Right atrium auricular region (tissue), 2 donors: ENCODE results near the gene IFNL2. TPM values are rescaled to one million over a fixed set of nuclear protein-coding genes. Genes with fewer than 3 reads are reported as not detected.

Experiments used
- DNase-seq: peaks from one replicate; pipeline ENCODE4 v3.0.0-alpha.2; 2019; ENCODE audit warnings: low spot score
- H3K27ac ChIP-seq, 2 donors: fragments of 200-600 bp; sonication (generic); 1 replicate in 1 of 2; 2 replicates in 1 of 2; pipeline ENCODE4 v1.5.1; 2016 to 2019
- H3K27me3 ChIP-seq, 2 donors: fragments of 200-600 bp; sonication (generic); one replicate each; pipeline versions ENCODE4 v1.5.1 to v1.6.0; 2017 to 2019
- H3K36me3 ChIP-seq: fragments of 200-600 bp; sonication (generic); one replicate; pipeline ENCODE4 v1.5.1; 2016
- H3K4me1 ChIP-seq, 2 donors: fragments of 200-600 bp; sonication (generic); one replicate each; pipeline versions ENCODE4 v1.5.1 to v1.6.0; 2017 to 2019
- H3K4me3 ChIP-seq, 2 donors: fragments of 200-600 bp; sonication (generic); 1 replicate in 1 of 2; 2 replicates in 1 of 2; pipeline ENCODE4 v1.5.1; 2017 to 2019; ENCODE audit warnings: mild to moderate bottlenecking in 1 of 2, moderate library complexity in 1 of 2
- H3K9me3 ChIP-seq, 2 donors: fragments of 200-600 bp; sonication (generic); one replicate each; pipeline ENCODE4 v1.5.1; 2019
- total RNA-seq, 2 donors: library from RNA; depleted of rRNA; stranded (reverse); fragments of >200 nt; gene quantifications; one replicate each; pipeline ENCODE4 v1.1.0, GENCODE V29; 2016
- TF ChIP-seq, protein P1 (sequence below), 2 donors: fragments of 200-600 bp; sonication (generic); IDR thresholded peaks; one replicate each; pipeline ENCODE4 v1.5.1; 2019; ENCODE audit warnings: antibody characterized with exemption in 2 of 2

The IFNL2 gene
- total RNA-seq, 2 donors from 2014 or later = not detected

DNA sequence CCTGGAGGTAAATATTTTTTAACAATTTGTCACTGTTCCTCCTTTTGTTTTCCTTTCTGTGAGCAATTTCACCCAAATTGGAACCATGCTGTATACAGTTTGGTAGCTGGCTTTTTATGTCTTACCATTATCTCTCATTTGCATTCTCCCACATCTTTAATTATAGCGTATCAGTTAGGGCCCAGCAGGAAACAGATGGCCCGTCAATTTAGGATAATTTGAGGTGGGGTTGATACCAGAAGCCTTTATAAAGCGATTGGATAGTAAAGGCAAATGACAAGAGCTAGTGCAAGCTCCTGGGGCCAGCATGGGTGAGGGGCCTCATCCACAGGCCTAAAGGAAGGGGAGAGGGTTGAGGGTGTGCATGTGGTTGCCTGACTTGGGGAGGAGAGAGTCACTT, 15.7 kb upstream of the IFNL2 start:
- Histone ChIP-seq H3K4me3 (no peak overlapping the region), H3K27me3 (peaks cover 4 to 13% of the 10 kb centered on the region in 2 donors)

DNA sequence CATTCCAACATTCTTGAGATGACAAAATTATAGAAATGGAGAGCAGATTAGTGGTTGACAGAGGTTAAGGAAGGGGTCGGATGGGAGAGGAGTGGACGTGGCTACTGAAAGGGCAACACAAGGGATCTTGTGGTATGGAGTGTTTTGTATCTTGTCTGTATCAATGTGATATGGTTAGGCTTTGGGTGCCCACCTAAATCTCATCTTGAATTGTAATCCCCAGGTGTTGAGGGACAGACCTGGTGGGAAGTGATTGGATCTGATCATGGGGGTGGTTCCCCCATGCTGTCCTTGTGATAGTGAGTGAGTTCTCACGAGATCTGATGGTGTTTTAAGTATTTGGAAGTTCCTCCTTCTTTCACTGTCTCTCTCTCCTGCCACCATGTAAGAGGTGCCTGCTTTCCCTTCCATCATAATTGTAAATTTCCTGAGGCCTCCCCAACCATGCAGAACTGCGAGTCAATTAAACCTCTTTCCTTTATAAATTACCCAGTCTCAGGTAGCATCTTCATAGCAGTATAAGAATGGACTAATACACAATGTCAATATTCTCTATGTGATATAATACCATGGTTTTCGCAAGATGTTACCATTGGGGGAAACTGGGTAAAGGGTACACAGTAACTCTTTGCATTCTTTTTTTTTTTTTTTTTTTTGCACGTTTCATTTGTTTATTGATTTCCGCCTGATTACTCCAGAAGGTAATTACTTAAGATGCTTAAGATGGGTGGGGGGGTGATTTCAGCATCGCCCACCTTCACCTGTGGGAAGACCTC, 14.6 kb upstream of the IFNL2 start:
- no peak overlapping the region for H3K4me3 ChIP-seq
- no peak for DNase-seq
- TF ChIP-seq, protein P1, sequence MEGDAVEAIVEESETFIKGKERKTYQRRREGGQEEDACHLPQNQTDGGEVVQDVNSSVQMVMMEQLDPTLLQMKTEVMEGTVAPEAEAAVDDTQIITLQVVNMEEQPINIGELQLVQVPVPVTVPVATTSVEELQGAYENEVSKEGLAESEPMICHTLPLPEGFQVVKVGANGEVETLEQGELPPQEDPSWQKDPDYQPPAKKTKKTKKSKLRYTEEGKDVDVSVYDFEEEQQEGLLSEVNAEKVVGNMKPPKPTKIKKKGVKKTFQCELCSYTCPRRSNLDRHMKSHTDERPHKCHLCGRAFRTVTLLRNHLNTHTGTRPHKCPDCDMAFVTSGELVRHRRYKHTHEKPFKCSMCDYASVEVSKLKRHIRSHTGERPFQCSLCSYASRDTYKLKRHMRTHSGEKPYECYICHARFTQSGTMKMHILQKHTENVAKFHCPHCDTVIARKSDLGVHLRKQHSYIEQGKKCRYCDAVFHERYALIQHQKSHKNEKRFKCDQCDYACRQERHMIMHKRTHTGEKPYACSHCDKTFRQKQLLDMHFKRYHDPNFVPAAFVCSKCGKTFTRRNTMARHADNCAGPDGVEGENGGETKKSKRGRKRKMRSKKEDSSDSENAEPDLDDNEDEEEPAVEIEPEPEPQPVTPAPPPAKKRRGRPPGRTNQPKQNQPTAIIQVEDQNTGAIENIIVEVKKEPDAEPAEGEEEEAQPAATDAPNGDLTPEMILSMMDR (IDR thresholded peaks at IDR 0.05) = no peak
- no peaks in the 10 kb centered on the region for H3K36me3 ChIP-seq
- no peak overlapping the region for H3K27ac ChIP-seq
- H3K4me1 ChIP-seq = no peaks in the 10 kb centered on the region
- H3K27me3 ChIP-seq = peaks cover 0 to 2% of the 10 kb centered on the region in 2 donors
- H3K9me3 ChIP-seq = no peaks in the 10 kb centered on the region

More for the DNA sequence above, 15.7 kb upstream of the IFNL2 start:
- TF ChIP-seq, protein P1 (IDR thresholded peaks at IDR 0.05) = no peak
- no peaks in the 10 kb centered on the region for H3K36me3 ChIP-seq
- peaks cover 0 to 7% of the 10 kb centered on the region in 2 donors for H3K4me1 ChIP-seq
- H3K27ac ChIP-seq = no peak overlapping the region
- no peak for DNase-seq
- no peaks in the 10 kb centered on the region for H3K9me3 ChIP-seq

DNA sequence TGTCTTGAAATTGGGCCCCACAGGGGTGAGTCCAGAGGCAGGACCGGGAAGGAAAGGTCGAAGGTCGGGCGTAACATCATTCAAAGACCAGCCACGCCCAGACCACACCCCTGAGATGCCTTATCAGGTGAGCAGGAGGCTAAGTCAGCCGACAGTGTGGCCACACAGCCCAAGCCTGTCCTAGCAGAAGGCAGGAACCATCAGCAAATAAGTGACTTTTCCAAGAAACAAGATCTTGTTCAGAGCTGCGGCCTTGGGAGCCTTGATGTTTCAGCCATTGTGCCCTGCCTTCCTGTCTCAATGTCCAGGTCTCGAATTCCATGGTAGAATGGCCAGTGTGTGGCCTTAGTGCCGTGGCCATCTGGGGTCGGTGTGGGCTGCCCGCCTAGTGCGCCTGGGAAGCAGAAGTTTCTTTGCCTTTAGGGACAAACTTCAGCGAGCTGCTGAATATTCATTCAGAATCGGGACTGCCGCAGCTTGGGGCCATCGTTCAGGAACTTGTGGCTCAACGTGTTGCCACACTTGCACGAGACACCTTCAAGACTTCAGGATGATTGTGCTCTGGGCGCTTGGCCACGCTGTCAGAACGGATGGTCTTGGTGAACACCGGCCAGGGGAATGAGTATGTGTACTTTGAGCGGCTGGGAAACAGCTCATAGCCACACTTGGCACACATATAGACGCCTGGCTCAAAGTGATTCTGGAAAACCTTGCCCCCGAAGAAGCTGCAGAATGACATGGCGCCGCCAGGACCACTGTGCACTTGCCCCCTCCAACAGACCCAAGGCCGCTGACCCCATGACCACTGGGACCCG, 13.5 kb upstream of the IFNL2 start:
- Histone ChIP-seq H3K27ac (no peak overlapping the region), H3K36me3 (no peaks in the 10 kb centered on the region), H3K4me3 (no peak overlapping the region), H3K4me1 (no peaks in the 10 kb centered on the region), H3K9me3 (no peaks in the 10 kb centered on the region), H3K27me3 (no peaks in the 10 kb centered on the region)
- DNase-seq = no peak
- TF ChIP-seq, protein P1 (IDR thresholded peaks at IDR 0.05) = no peak

DNA sequence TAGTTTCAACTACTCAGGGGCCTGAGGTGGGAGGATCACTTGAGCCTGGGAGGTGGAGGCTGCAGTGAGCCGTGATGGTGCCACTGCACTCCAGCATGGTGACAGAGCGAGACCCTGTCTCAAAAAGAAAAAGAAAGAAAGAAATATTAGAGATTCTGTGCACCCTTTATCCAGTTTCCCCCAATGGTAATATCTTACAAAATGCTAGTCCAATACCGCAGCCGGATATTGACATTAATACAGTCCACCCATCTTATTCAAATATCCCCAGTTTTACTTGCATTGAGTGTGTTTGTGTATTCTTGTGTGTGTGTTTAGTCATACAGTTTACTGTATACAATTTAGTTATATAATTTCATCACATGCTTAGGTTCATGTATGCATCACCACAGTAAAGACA, 11.0 kb upstream of the IFNL2 start:
- Histone ChIP-seq H3K36me3 (no peaks in the 10 kb centered on the region), H3K4me1 (no peaks in the 10 kb centered on the region), H3K27me3 (no peaks in the 10 kb centered on the region), H3K27ac (no peak overlapping the region), H3K4me3 (no peak overlapping the region), H3K9me3 (no peaks in the 10 kb centered on the region)
- TF ChIP-seq, protein P1 (IDR thresholded peaks at IDR 0.05) = no peak
- DNase-seq = no peak

DNA sequence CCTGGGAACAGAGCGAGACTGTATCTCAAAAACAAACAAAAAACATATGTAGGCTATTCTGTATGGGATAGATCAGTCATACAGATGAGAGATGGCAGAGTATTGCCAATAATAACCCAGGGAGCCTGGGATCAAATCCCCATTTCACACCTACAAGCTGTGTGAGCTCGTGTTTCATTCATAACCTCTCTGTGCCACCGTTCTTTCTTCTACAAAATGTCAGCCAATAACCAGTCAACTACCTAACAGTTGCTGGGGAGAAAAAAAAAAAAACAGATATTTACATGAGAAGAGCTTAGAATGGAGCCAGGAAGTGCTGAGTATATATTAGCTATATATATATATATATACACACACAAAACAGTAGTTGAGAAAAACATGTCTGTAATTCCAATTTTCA, 6.5 kb upstream of the IFNL2 start:
- TF ChIP-seq, protein P1 (IDR thresholded peaks at IDR 0.05) = no peak

More for the DNA sequence above, 6.5 kb upstream of the IFNL2 start:
- H3K27ac ChIP-seq = no peak overlapping the region
- peaks cover 0 to 14% of the 10 kb centered on the region in 2 donors for H3K4me1 ChIP-seq
- no peaks in the 10 kb centered on the region for H3K36me3 ChIP-seq
- DNase-seq = no peak
- H3K27me3 ChIP-seq = peaks cover 4 to 20% of the 10 kb centered on the region in 2 donors
- no peaks in the 10 kb centered on the region for H3K9me3 ChIP-seq
- H3K4me3 ChIP-seq = no peak overlapping the region
